Stimulated activated CD4-positive, alpha-beta T cell treated with anti-CD3 and anti-CD28 coated beads, TNF-alpha, amount 100 ng/mL, for 24 hours (primary cell): ENCODE results near the gene NRP2.

Source experiments
- DNase-seq, 3 experiments: peaks; one replicate each; pipeline ENCODE4 v3.0.0-alpha.2; 2020; ENCODE audit warnings: low read depth in 3 of 3

NRP2 gene

DNA sequence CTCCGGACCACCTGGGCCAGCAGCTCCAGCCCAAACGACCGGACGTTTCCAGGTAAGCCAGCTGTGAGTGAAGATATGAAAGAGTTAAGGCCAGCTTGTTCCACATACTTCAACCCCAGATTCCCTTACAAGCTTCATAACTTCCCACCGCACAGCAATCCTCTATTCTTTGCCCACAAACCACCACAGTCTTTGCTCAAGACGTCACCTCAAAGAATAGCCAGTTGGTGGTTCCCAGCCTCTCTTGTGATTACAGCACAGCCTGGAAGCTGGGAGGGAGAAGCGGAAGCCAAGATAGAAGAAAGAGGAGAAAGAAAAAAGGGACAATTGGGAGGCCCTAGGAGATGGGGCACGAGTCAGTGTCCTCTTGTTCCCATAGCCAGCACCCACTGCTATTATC, 70.6 kb downstream of the NRP2 start:
- no peak for DNase-seq

DNA sequence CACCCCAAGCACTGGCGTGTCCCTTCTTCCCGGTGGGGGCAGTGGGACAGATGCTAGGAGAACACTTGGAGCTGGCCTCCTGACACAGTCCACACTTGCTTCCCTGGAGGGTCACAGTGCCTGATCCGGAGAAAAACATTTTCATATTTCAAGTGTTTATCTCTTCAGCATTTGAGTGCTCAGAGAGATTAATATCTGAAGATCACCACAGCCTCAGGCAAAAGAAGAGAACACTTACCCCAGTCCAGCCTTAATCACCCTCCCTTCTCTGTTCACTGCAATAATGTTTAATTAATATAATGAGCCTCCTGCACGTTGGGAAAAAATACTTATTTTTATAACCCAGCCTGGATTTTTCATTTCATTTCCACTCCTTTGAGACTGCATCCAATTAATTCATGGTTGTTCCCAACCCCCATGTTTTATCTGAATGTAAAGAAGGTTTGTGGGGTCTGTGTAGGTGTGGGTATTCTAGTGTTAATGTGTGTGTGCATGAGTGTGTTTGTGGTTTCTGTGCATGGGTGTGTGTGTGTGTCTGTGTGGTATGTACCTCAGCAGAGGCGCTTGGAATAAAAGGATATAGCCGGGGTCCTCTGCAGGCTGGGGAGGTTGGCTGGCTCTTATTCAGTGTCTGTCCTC, 72.1 kb downstream of the NRP2 start:
- no peak for DNase-seq

DNA sequence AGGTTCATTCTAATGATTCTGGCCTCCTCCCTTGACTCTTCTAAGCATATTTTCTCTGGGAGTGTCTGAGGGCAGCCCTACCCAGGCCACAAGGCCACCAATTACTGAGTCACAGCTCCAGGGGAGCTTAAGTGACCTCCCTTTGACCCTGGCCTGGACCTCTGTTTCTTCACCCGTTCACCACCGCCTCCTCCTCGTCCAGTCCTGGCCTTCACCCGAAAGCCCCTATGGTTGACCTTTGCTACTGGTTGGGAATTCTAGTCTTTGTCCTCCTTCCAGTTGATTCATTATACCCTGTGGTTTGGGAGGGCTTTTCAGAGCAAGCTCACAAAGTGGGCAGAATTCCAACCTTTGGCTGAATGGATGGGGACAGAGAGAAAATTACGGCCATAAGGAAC, 72.6 kb downstream of the NRP2 start:
- no peak for DNase-seq

DNA sequence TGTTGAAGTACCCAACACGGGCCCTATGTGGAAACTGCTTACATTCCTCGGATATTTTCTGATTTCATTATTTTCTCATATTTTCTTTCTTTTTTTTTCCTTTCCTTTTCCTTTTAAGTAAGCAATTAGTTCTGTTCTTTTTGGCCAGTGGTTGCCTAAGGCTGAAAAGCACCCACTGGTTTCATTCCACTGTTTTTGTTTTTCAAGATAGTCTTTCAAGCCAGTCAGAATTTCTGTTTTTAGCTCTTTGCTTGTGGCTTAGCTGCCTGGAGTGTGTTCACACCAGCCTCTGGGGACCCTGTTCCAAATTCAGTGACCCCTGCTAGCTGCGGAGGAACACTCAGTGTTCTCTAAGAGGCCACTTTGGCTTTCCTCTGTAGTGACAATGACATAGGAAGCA, 73.6 kb downstream of the NRP2 start:
- DNase-seq: no peak

DNA sequence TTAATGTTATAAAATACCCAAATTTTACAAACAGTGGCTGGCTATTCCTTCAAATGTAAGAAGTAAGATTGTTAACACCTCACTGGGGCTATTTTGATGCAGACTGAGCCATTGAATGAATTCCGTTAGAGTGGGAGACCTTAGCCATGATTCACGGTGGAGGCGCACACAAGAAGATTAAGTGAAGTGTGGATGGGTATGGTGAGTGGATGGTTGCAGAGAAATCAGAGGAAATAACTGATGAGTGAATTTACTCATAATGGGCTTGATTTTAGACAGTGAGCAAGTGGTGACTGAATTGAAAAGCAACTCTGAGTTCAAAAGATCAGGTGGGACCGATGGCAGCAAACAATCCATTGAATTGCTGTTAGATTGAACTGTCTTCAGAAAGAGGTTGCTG, 75.0 kb downstream of the NRP2 start:
- DNase-seq: no peak

DNA sequence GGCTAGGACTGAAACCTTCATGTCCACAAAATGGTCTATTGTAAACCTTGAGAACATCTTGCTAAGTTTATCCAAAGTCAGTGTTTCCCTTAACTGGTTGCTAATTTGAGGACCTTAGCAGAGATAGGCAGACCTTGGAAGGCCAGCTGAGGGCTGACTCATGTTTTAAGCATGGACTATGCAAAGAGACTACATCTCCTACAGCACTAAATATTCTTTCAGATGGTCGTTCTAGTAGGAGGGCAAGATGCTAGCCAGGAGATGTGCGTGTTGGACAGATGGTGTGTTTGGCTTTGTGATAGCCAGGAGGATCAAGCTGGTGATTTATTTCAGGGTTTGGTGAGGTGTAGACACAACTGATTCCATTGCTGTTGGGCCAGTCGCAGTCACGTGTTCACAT, 75.8 kb downstream of the NRP2 start:
- no peak for DNase-seq

DNA sequence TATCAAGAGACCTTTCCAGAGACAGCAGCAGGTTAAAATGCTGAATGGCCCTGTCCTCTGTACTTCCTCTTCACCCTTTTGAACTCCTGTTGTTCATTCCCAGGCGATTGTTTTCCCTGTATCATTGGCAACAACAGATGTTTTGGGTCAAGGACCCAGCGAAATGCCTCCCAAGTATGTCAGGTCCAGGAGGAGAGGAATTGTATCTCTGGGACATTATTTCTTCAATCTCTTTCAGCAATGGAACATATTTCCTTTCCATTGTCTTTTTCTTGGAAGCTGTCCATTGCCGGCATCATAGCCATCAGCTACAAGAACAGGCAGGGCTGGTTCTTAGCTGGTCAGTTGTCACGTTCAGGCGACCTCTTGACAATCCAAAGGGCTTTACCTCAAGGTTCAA, 76.2 kb downstream of the NRP2 start:
- DNase-seq: no peak

DNA sequence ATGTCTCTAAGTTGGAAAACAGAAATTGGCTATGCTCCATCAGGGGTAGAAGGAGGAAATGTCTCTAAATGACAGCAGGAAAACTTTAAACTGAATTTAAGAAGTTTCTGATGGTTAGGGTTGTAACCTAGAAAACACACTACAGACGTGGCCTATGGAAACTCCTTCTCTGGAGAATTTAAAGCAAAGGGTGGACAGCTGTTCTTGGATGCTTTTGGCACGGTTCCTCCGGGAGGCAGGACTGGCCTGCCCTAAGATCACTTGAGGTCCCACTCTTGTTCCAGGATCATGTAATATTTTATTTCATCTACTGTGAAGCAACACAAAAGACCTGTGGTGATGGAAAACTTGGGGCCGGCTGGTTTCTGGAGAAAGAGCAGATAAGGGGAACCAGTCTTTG, 77.0 kb downstream of the NRP2 start:
- DNase-seq: no peak

DNA sequence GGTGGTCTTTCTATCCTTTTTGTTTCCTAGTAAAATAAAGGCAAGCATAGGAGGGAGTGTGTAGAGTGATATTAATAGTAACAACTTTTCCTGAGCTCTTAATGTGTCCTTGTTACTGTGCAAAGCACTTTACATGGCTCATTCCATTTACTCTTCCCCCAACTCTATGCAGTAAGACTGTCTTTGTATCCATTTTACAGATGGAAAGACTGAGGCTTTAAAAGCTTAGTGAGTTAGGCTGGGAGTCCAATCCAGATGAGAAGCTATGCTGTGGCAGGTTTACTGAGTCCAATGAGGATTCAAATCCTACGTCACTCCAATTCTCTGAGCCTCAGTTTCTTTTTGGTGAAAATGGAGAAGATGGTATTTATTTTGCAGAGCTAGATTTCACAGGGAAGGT, 77.4 kb downstream of the NRP2 start:
- no peak for DNase-seq

DNA sequence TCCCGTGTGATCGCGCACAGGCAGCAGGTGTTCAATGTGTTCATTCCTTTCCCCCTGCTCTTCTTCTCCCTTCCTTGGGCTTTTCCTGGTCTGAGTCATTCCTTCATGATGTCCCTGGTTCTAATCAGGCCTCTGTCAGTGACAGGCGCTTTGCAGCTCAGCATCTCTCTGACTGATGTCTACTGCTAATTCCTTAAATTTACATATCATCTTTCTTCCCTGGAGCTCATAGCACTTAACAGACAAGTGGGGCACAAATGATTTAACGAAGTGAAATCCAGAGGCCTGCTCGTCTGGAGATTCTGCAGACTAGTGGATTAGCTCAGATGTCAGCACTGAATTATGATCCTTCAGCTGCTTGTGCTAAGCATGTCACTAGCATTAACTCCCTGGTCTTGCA, 77.9 kb downstream of the NRP2 start:
- no peak for DNase-seq

DNA sequence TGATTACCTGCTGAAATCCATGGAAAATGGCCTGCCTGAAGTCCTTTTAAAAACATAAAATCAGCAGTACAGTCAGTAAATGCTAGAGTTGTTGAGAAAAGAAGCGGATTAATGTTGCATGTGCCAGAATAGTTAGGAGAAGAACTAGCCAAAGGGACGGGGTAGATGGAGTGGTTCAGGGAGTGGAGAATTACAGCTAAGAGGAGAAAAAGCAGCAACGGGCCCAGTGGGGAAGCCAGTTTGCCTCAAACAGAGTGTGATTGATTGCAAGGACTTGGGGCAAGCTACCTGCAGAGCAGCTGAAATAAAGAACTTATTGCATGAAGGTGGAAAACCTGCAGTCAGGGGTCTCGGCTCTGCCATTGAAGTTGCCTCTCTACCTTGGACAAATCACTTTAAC, 79.1 kb downstream of the NRP2 start:
- no peak for DNase-seq

DNA sequence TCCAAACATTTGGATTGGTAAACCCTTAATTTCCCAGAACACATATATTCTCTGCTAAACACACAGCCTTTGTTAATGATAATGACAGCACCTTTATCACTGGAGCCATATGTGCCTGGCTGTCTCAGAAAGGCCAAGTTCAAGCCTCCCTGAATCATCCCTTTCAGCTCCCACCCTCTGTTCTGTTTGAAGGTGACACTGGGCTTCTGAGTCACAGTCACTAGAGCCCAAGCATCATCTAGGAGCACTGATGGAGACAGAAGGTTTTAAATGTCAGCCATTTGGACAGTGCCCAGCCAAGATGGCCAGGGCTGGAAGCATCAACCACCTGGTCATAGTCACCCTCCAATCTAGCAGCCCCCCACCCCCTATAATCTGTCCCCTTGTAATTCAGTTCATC, 80.6 kb downstream of the NRP2 start:
- DNase-seq: no peak

DNA sequence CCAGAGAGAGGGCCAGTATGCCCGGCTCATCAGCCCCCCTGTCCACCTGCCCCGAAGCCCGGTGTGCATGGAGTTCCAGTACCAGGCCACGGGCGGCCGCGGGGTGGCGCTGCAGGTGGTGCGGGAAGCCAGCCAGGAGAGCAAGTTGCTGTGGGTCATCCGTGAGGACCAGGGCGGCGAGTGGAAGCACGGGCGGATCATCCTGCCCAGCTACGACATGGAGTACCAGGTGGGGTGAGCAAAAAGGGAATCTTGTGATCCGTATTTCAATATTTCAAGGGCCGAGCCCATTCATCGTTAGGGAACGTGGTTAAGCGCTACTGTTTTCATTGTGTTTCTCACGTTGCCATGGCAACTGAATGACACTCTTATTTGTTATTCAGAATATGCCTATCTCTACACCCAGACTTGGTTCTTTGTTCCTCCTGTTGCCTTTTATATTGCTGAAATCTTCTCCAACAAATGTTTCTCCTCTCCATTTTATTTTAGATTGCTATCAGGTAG, 81.5 kb downstream of the NRP2 start:
- DNase-seq: peak in 1 of 3 experiments; percentile 11

DNA sequence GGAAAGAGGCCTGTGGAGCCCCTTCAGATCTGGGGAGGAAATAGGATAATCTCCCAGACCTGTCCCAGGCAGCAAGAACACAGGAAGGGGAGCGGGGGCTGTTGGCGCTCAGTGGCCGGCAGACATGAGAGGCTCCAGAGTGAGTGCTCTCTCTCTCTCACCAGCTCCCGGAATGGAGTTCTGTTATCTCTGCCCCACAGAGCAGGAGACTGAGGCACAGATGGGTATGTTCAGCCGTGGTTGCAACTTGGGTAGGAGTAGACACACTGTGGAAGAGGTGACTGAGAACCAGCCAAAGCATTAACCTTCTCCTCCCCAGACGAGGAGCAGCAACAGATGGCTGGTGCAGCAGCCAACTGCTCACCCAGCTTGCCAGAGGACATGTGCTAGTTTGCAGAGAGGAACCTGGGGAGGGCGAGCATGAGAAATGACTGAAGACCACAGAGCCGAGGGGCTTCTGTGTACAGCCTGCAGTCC, 82.0 kb downstream of the NRP2 start:
- no peak for DNase-seq

DNA sequence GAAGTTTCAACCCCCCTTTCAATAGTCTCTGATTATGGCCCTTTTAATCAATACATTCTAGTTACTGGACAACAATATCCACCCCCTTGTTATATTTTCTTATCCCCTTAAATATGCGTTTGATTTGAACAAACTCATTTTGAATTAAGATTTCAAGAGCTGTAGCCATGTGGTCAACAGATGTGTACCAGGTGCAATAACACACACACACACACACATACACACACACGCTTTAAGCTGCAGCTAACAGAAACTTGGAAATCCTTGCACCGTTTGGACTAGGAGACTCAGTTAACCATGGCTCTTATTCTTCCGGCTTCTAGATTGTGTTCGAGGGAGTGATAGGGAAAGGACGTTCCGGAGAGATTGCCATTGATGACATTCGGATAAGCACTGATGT, 82.8 kb downstream of the NRP2 start:
- DNase-seq: no peak

DNA sequence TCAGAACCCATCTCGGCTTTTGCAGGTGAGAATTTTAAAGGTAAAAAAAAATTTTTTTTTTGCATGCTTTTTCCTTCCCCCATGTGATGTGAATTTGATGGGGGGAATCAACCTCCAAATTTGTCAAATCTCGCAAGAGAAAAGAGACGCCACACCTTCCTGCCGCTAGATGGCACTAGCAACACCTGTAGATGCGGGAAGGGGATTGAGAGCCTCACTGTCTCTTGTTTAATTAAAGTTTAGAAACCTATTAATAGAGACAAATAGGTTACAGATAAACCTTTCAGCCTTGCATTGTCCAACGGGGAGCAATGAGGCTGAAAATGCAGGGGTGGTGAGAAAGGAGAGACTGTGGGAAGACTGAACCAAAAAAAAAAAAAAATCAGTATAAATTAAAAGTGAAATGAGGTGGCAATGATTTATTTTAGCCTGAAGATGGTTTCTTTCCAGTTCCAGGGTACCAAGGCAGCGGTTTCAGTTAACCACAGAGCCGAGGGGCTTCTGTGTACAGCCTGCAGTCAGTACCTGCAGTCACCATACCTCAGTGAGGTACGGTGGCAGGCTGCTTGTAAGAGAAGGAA, 84.6 kb downstream of the NRP2 start:
- peak; percentile 14 to 59 (median 24) for DNase-seq

DNA sequence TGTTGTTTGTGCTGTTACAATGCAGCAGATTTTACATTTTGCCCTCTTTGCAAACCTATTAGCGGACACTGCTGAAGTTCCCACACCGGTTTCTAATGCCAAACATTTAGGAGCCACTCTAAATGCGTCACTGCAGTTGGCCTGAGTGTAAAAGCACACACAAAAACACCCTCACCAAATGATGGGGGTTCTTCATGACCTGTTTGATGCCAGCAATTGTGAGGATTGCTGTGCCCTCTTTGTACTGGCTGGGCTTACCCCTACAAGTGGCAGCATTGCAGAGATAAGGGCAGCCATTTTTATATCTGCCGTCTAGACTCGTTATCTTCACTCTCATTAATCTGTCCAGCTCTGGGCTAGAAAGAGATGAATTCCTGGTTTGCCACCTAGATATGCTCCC, 85.3 kb downstream of the NRP2 start:
- no peak for DNase-seq

DNA sequence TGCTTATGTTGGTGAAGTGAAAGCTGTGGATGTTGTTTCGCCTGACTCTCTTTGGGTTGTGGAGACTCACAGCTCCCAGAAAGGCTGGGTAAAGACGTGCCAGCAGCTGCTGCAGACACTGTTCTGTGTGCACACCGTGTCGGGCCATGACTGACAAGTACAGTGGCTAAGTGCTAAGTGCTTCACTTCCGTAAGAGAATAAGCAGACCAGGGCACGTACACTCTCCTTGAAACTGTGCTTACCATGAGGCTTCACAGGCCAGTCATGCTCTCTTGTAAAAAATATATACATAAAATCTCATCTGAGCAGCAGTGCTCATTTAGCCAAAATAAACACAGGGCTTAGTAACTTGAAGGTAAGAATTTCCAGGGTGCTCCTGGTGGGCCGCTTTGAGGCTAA, 86.0 kb downstream of the NRP2 start:
- no peak for DNase-seq

DNA sequence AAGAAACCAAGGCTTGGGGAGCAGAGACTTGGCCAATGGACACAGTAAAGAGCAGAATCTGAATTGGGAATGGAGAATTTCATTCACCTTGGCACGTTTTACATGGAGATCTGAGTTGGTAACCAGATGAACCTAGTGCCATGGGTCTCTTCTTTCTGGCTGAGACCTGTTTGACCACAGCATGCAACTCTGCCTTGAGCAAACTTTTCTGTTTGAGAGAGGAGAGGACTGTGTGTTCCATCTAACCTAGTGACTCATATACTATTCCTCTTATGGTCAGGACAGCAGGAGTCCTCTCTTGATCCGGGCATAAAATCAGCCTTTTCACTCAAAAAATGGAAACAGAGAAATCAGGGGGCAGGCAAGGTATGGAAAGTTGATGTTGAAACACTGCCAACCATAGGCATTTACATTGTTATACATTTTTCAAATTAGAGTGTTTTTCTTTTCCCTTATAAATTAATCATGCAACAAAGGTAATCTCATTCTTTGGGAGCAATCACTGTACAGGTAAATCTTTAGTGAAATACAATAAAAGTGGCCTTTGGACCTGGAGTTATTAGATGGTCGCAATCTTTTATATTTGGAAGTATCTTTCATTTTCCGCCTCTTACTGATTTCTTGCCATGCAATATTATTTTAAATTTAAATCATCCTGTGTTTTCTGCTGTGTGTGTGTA, 86.7 kb downstream of the NRP2 start:
- no peak for DNase-seq

DNA sequence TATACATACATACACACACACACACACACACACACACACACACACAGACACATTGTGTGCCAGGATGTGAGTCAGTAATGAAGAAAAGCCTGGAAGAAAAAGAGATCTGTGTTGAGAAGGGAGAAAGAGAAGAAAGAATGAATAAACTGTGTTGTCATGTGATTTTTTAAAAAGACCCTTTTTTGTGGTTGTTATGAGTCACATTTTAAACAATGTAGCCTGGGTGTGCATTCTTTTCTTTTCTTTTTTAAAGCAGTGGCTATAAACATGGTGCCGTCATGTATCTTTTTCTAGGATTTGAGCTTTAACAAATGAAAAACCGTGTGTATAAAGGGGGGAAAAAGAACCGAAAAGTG, 87.2 kb downstream of the NRP2 start:
- DNase-seq: no peak

DNA sequence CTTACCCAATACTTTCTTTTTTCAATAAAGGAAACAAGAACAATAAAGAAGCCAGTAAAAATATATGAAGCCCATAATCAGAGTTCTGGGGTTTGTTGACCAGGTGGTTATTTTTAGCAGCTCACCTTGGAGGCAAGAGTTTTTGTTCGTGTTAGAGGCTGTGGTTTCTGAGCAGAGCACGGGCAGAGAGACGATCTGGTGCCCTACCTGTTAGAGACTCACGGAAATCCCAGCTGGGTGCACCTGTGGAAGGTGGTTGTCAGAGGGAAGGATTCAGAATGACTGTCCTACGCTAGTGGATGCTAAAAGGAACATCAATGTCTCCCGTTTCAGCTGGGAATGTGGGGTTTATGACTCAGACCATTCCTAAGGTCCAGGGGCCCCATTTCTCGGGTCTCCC, 87.6 kb downstream of the NRP2 start:
- no peak for DNase-seq

DNA sequence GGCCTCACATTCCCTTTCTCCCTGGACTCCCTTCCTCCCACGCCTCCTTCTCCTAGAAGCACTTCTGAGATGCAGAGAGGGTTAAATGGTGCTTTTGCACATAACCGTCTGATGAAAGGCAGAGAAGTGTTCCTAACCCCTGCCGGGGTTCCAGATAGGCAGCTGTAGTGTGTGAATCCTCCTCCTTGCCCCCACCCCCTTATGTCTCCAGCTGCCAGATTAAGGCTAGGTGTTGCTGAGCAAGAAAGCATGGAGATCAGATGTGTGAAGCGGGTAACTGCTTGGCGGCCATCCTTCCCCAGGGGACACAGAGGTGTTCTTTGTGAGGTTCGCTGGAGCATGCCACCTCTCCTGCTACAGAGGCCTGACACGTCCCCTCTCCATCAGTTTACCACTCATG, 88.3 kb downstream of the NRP2 start:
- no peak for DNase-seq

DNA sequence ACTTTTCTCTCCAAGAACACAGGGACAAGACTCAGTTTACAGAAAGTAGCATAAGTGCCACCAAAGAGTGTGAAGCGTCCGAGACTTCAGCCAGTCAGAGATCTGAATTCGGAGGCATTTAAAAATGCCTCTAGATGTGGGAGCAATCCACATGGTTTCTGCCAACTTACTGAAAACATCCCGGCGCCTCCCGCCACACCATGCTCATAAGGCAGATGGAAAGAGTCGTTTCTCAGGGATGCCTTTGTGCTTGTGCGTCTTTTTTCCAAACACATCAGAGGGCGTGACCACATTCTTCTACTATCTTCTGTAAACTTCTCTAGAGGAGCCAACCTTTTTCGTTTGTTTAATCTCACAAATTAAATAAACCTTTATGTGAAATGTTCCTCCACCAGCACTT, 88.7 kb downstream of the NRP2 start:
- DNase-seq: no peak
